BJ (cell line): ENCODE results near the gene LHFPL6. TPM values are rescaled to one million over a fixed set of nuclear protein-coding genes. Genes with fewer than 3 reads are reported as not detected.

ENCODE experiments used
- CTCF ChIA-PET: fragments of 350-600 bp; formaldehyde crosslinking; extraction: SDS; loops from one replicate; lab custom pipeline; 2021; ENCODE audit warnings: antibody characterized with exemption, inconsistent platforms; lab: Yijun Ruan, JAX
- POLR2A ChIA-PET: fragments of 300-600 bp; sonication (Branson Sonifier 250); formaldehyde crosslinking; extraction: SDS; loops from one replicate; lab custom pipeline; 2021; ENCODE audit warnings: antibody characterized with exemption; lab: Charles Lee
- DNase-seq: peaks from one replicate; pipeline ENCODE4 v3.0.0-alpha.2; 2011; ENCODE audit warnings: low read depth
- H3K27me3 ChIP-seq: 2 replicates; pipeline ENCODE4 v1.6.0; 2011; ENCODE audit warnings: low read length; ENCODE audit not compliant: control insufficient read depth, insufficient read depth
- H3K36me3 ChIP-seq: 2 replicates; pipeline ENCODE4 v1.5.1; 2011; ENCODE audit warnings: low read length; ENCODE audit not compliant: control insufficient read depth, insufficient read depth
- H3K4me3 ChIP-seq: 2 replicates; pipeline ENCODE4 v1.5.1; 2011; ENCODE audit warnings: low read depth, mild to moderate bottlenecking, control low read depth, low read length
- polyA plus RNA-seq: library from polyadenylated mRNA; depleted of rRNA; stranded (reverse); fragments of >200 nt; gene quantifications from 2 replicates; pipeline ENCODE4 v1.2.3, GENCODE V29; 2011
- TF ChIP-seq, protein P1 (sequence below): IDR thresholded peaks from 2 replicates; pipeline ENCODE4 v1.5.1; 2011; ENCODE audit warnings: low read depth, mild to moderate bottlenecking, control low read depth, inconsistent platforms, low read length, moderate library complexity; ENCODE audit not compliant: insufficient read depth

Gene LHFPL6
- polyA plus RNA-seq, 1 experiment = 69.0 TPM

- ChIA-PET POLR2A (no interaction called here), CTCF (interaction anchor here (1.1 to 1.6 kb wide), 3 partner anchors 11 to 252 kb away, joined by 3 to 4 read pairs (median 3); no protein-coding TSS in a partner anchor)
- Histone ChIP-seq H3K4me3 (no peak overlapping the region), H3K36me3 (no peaks in the 10 kb centered on the region), H3K27me3 (no peaks in the 10 kb centered on the region)
- no peak for DNase-seq
- TF ChIP-seq, protein P1, sequence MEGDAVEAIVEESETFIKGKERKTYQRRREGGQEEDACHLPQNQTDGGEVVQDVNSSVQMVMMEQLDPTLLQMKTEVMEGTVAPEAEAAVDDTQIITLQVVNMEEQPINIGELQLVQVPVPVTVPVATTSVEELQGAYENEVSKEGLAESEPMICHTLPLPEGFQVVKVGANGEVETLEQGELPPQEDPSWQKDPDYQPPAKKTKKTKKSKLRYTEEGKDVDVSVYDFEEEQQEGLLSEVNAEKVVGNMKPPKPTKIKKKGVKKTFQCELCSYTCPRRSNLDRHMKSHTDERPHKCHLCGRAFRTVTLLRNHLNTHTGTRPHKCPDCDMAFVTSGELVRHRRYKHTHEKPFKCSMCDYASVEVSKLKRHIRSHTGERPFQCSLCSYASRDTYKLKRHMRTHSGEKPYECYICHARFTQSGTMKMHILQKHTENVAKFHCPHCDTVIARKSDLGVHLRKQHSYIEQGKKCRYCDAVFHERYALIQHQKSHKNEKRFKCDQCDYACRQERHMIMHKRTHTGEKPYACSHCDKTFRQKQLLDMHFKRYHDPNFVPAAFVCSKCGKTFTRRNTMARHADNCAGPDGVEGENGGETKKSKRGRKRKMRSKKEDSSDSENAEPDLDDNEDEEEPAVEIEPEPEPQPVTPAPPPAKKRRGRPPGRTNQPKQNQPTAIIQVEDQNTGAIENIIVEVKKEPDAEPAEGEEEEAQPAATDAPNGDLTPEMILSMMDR = no peak
Measured at GRCh38 chr13:39397226-39397895, 205.6 kb downstream of the LHFPL6 start.

- TF ChIP-seq, protein P1 = no peak
- CTCF ChIA-PET = interaction anchor here (0.8 kb wide), 1 partner anchor 19 kb away, joined by 3 read pairs; no protein-coding TSS in a partner anchor
- DNase-seq = no peak
- Histone ChIP-seq H3K36me3 (no peaks in the 10 kb centered on the region), H3K4me3 (no peak overlapping the region), H3K27me3 (no peaks in the 10 kb centered on the region)
- POLR2A ChIA-PET = no interaction called here
Measured at GRCh38 chr13:39394796-39395678, 208.0 kb downstream of the LHFPL6 start.

DNA sequence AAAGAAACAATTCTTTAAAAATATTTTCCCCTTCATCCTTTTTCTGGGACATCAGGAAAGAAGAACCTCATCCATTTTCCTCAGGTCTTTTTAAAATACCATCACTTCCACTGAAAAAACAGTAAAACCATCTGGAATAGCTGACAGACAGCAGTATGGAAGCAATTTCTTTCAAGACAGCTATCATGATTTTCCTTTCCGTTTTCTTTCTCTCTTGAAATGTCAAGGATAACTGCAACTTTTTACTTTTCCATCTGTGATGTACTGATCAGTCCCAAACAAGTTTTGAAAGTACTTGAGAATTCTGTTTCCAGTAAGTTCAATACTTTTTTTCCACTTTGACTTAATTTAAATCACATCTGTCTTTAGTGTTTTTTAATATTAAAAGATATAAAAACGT, 211.2 kb downstream of the LHFPL6 start:
- Histone ChIP-seq H3K4me3 (no peak overlapping the region), H3K36me3 (no peaks in the 10 kb centered on the region), H3K27me3 (no peaks in the 10 kb centered on the region)
- CTCF ChIA-PET = interaction anchor here (0.7 to 1.1 kb wide), 2 partner anchors 220 to 422 kb away, joined by 3 read pairs; no protein-coding TSS in a partner anchor
- no peak for DNase-seq
- POLR2A ChIA-PET = no interaction called here
- TF ChIP-seq, protein P1 = no peak

- Histone ChIP-seq H3K36me3 (no peaks in the 10 kb centered on the region), H3K27me3 (no peaks in the 10 kb centered on the region), H3K4me3 (no peak overlapping the region)
- ChIA-PET CTCF (no interaction called here), POLR2A (no interaction called here)
- TF ChIP-seq, protein P1 = no peak
- no peak for DNase-seq
Measured at GRCh38 chr13:39389013-39389412, 214.0 kb downstream of the LHFPL6 start.

GRCh38 chr13:39385621-39386231, 217.3 kb downstream of the LHFPL6 start:
- TF ChIP-seq, protein P1 = no peak
- ChIA-PET POLR2A (no interaction called here), CTCF (interaction anchor here (1.0 to 1.6 kb wide), 2 partner anchors 219 to 230 kb away, joined by 4 read pairs; no protein-coding TSS in a partner anchor)
- Histone ChIP-seq H3K4me3 (no peak overlapping the region), H3K27me3 (no peaks in the 10 kb centered on the region), H3K36me3 (no peaks in the 10 kb centered on the region)
- DNase-seq = no peak
